Right hindlimb (tissue), 1 donor: ENCODE results near the gene PROP1.
"Not testable (repeated sequence)": the region's sequence is repeated elsewhere in the genome, so short reads cannot be mapped to it uniquely, and the experiment has no call there.

Experiments used
- DNase-seq: peaks from one replicate; pipeline ENCODE4 v3.0.0-alpha.2; 2018

The PROP1 gene

GRCh38 chr5:177943805-177944736 lies 52.0 kb downstream of the PROP1 start:
- DNase-seq: not testable (repeated sequence)

DNA sequence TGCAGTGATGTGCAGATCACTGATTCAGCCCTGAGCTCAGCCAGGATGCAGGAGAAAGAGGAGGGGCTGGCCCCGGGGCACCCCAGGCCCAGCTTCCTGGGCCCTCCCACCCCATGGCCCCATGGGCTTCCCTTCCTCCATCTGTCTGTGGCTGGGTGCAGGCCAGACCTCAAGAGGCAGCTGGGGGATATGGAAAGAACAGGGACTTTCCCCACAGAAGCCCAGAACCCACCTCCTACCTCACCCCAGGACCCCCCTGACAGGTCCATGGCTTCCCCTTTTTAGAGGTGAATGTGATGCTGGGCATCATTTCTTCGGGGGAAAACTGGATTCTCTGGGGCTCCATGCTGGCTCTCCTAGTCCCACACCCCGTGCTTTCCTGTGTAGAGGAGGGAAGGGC lies 53.1 kb downstream of the PROP1 start:
- not testable (repeated sequence) for DNase-seq
